Progenitor cell of endocrine pancreas (in vitro differentiated cells): Measurements from ENCODE around the gene ARL8A. TPM values are rescaled to one million over a fixed set of nuclear protein-coding genes. Genes with fewer than 3 reads are reported as not detected.
A peak's percentile ranks its signal among the peaks of the same experiment; 100 is the strongest.

Source experiments
- DNase-seq: peaks from one replicate; pipeline ENCODE4 v3.0.0; 2021; ENCODE audit warnings: low spot score; ENCODE audit not compliant: unreplicated experiment
- H3K27ac Mint-ChIP-seq: 2 replicates; pipeline ENCODE4 v1.8.0; 2021; ENCODE audit warnings: mild to moderate bottlenecking, moderate library complexity, mixed read lengths
- H3K27me3 Mint-ChIP-seq: 2 replicates; pipeline ENCODE4 v1.8.0; 2021; ENCODE audit warnings: mixed read lengths
- H3K36me3 Mint-ChIP-seq: 2 replicates; pipeline ENCODE4 v1.8.0; 2022; ENCODE audit warnings: mixed read lengths; ENCODE audit not compliant: insufficient read depth
- H3K4me1 Mint-ChIP-seq: 2 replicates; pipeline ENCODE4 v1.8.0; 2021; ENCODE audit warnings: low read depth, mixed read lengths
- H3K4me3 Mint-ChIP-seq: 2 replicates; pipeline ENCODE4 v1.8.0; 2021; ENCODE audit warnings: low read depth, mild to moderate bottlenecking, moderate library complexity, mixed read lengths
- H3K9me3 Mint-ChIP-seq: 2 replicates; pipeline ENCODE4 v1.8.0; 2021; ENCODE audit warnings: low read depth, mixed read lengths
- CTCF ChIP-seq: fragments of 200-600 bp; sonication (generic); IDR thresholded peaks from one replicate; pipeline ENCODE4 v1.5.0; 2021; ENCODE audit warnings: antibody characterized with exemption, mild to moderate bottlenecking; ENCODE audit not compliant: unreplicated experiment
- total RNA-seq: library from RNA; stranded (reverse); gene quantifications from 2 replicates; pipeline ENCODE4 v1.2.1, GENCODE V29; 2021

ARL8A gene
- total RNA-seq, 1 donor from 2014 or later, result 43.7 TPM

DNA sequence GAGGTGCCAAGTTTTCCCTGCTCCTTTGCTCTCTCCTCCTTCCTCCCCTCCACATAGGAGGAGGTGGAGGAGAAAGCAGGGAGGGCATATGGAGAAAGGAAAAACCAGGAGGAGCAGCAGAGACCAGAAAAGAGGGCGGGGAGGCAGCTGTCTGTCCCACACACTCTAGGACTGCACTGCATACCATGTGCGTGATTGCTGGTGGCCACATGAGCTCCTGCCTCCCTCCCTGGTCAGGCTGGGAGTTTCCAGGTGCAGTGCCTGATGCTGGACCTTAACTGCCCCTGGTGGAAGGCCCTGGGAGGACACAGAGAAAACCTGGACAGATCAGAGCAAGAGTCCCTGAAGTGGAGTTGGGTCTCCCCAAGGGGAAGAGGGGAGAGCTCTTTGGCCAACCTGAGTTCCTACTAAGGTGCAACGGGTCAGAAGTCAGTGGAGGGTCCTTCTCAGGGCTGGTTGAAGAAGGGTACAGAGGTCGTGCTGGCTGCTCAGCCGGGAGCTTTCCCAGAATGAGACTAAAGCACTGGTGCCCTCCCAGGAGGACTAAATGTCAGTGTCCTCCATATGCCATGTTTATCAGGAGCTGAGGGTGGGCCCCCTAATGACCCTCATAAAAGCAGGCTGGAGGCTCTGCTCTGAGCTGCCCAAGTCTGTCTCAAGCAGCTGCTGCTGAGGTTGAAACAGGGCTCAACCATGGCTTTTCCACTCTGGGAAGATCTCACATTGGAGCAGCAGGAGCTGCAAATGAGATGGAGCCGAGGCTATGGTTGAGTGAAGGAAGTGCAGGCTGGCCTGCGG is 45.6 kb upstream of the ARL8A start:
- no peaks in the 10 kb centered on the region for H3K36me3 Mint-ChIP-seq
- peaks cover 4% of the 10 kb centered on the region for H3K4me1 Mint-ChIP-seq
- peaks cover 23% of the 10 kb centered on the region for H3K27me3 Mint-ChIP-seq
- H3K9me3 Mint-ChIP-seq, result no peaks in the 10 kb centered on the region
- no peak overlapping the region for H3K4me3 Mint-ChIP-seq
- DNase-seq, result no peak
- TF ChIP-seq CTCF, result peak; percentile 30
- H3K27ac Mint-ChIP-seq, result no peak overlapping the region

DNA sequence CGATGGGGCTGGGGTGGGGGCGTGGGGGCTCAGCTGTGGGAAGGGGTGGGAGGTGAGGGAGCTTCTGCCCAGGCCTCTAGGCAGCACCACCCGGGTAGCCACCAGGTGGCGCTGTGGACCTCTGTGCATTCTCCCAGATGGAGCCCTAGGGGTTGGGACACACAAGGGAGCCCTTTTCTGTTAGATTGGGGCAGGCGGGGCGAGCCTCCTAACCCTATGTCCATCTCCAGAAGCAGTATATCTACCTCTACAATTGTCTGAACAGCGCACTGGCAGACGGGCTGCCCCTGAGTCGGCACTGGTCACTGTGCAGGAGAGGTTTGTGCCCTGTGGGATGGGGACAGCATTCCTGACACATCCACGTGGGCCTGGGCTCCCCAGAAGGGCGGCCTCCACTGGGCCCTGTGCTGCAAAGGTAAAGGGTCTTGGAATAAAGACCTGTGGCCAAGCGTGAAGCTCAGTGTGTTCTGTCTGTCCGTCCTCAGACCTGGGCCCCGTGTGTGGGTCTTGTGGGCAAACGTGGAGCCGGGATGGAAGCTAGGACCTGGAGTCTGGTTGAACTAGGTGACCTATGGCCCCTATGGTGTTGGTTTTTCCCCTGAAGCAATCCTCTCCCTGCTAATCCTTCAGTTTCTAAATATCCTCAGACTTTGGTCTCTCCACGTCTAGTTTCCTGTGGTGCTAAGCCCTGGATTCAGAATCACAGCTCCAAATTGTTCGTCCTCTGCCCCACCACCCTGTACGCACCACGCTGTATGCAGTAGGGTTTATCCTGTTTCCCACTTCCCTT is 44.7 kb upstream of the ARL8A start:
- Mint-ChIP-seq H3K9me3 (no peaks in the 10 kb centered on the region), H3K36me3 (no peaks in the 10 kb centered on the region), H3K27me3 (peaks cover 21% of the 10 kb centered on the region), H3K4me1 (peaks cover 5% of the 10 kb centered on the region), H3K4me3 (no peak overlapping the region), H3K27ac (no peak overlapping the region)
- DNase-seq, result peak; percentile 83
- peak; percentile 94 for TF ChIP-seq CTCF

DNA sequence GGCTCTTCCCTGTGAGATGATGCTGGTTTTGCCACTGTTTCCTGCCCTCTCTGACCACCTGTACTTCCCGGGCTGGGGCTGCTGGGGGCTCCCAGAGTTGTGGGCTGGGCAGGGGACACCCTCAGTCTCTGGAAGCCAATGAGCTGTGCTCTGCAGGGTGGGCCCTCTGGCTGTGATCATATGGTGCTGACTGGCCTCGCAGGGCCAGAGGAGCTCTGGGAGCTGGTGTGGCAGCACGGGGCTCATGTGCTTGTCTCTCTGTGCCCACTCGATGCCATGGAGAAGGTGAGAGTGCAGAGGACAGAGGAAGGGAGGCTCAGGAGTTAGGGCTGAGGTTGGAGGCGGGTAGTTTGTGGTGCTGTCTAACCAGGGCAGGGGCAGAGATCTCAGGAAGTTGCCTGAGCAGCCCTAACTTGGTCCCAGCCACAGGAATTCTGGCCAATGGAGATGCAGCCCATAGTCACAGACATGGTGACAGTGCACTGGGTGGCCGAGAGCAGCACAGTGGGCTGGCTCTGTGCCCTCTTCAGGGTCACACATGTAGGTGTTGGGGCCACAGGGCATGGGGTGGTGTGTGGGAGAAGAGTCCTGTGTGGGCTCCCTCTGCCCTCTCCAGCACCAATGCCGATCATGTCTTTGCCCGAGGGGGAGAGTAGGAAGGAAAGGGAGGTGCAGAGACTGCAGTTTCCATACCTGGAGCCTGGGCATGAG is 43.3 kb upstream of the ARL8A start:
- H3K27ac Mint-ChIP-seq, result no peak overlapping the region
- H3K4me1 Mint-ChIP-seq, result peaks cover 7% of the 10 kb centered on the region
- no peaks in the 10 kb centered on the region for H3K9me3 Mint-ChIP-seq
- H3K27me3 Mint-ChIP-seq, result peaks cover 20% of the 10 kb centered on the region
- H3K4me3 Mint-ChIP-seq, result no peak overlapping the region
- no peaks in the 10 kb centered on the region for H3K36me3 Mint-ChIP-seq
- no peak for TF ChIP-seq CTCF
- DNase-seq, result no peak

GRCh38 chr1:202187041-202187671 is 42.6 kb upstream of the ARL8A start:
- H3K4me3 Mint-ChIP-seq, result no peak overlapping the region
- peaks cover 20% of the 10 kb centered on the region for H3K27me3 Mint-ChIP-seq
- TF ChIP-seq CTCF, result no peak
- peaks cover 7% of the 10 kb centered on the region for H3K4me1 Mint-ChIP-seq
- H3K9me3 Mint-ChIP-seq, result no peaks in the 10 kb centered on the region
- DNase-seq, result no peak
- H3K36me3 Mint-ChIP-seq, result no peaks in the 10 kb centered on the region
- no peak overlapping the region for H3K27ac Mint-ChIP-seq

DNA sequence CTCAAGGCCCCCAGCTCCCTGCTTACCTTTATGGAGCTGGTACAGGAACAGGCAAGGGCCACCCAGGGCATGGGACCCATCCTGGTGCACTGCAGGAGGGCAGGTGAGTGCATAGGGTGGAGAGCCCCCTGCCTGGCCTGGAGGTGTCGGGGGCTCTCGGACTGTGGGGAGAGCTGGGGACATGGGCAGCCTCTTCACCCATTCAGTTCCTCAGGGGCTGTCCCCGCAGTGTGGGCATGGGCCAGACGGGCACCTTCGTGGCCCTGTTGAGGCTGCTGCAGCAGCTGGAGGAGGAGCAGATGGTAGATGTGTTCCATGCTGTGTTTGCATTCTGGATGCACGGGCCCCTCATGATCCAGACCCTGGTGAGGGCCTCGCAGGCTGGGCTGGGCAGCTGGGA is 41.8 kb upstream of the ARL8A start:
- no peak for DNase-seq
- Mint-ChIP-seq H3K36me3 (no peaks in the 10 kb centered on the region), H3K9me3 (no peaks in the 10 kb centered on the region), H3K27ac (no peak overlapping the region), H3K27me3 (peaks cover 20% of the 10 kb centered on the region), H3K4me1 (peaks cover 7% of the 10 kb centered on the region), H3K4me3 (no peak overlapping the region)
- TF ChIP-seq CTCF, result no peak
